Measurements from ENCODE around the gene PILRB.

PILRB gene

GRCh38 chr7:100413346-100413745 lies 55.4 kb downstream of the PILRB start:
- no peak for DNase-seq

GRCh38 chr7:100413889-100414288 lies 56.0 kb downstream of the PILRB start:
- no peak for DNase-seq

- no peak for DNase-seq
Measured at GRCh38 chr7:100415448-100415847, 57.5 kb downstream of the PILRB start.

Data from NCI-H526 treated with DMSO at 0.1 percent for 48 hours (cell line).